Ovary (tissue), 9 donors: ENCODE results near the gene RRP8. TPM values are rescaled to one million over a fixed set of nuclear protein-coding genes. Genes with fewer than 3 reads are reported as not detected.

Experiments used
- DNase-seq, 5 donors: peaks; one replicate each; pipeline ENCODE4 v3.0.0-alpha.2; 2019 to 2020
- H3K27ac ChIP-seq, 2 donors: fragments of 200-600 bp; one replicate each; pipeline versions ENCODE4 v1.5.1 to v1.8.0; 2019 to 2022
- H3K27me3 ChIP-seq: fragments of 200-600 bp; one replicate; pipeline ENCODE4 v1.8.0; 2022
- H3K36me3 ChIP-seq: fragments of 200-600 bp; sonication (generic); one replicate; pipeline ENCODE4 v1.5.1; 2019
- H3K4me1 ChIP-seq: one replicate; pipeline ENCODE4 v1.8.1; 2013; ENCODE audit warnings: mild to moderate bottlenecking, moderate library complexity; ENCODE audit not compliant: insufficient read depth
- H3K4me3 ChIP-seq: fragments of 200-600 bp; sonication (generic); one replicate; pipeline ENCODE4 v1.5.1; 2017
- H3K9me3 ChIP-seq, 2 donors: fragments of 200-600 bp in 1 of 2; sonication (generic) in 1 of 2; one replicate each; pipeline versions ENCODE4 v1.5.1 to v1.8.1; 2013 to 2019; ENCODE audit warnings: mild to moderate bottlenecking in 1 of 2, moderate library complexity in 1 of 2
- CTCF ChIP-seq, 3 donors: fragments of 450-650 bp in 2 of 3; fragments of 200-600 bp in 1 of 3; IDR thresholded peaks; one replicate each; pipeline versions ENCODE4 v1.5.1 to v1.8.0; 2016 to 2022; ENCODE audit warnings: antibody characterized with exemption in 3 of 3, mild to moderate bottlenecking in 1 of 3
- POLR2A ChIP-seq: fragments of 450-650 bp; IDR thresholded peaks from one replicate; pipeline ENCODE4 v1.6.1; 2017; ENCODE audit warnings: antibody characterized with exemption, mild to moderate bottlenecking, moderate library complexity
- WGBS, 3 donors: extraction: QIAGEN DNeasy Blood & Tissue Kit in 1 of 3; methylation state at CpG; one replicate each; pipeline versions ENCODE4 v1.1.5 to v1.1.7; 2013 to 2017; 5-methylcytosine and 5-hydroxymethylcytosine counted together
- intact Hi-C, 4 donors: fragments of 100-400 bp; cut with DNase I; formaldehyde crosslinking; loops; one replicate each; pipeline versions ENCODE4 v1.11.0 to v1.15.1; 2022 to 2023
- polyA plus RNA-seq, 2 donors: library from polyadenylated mRNA; stranded (reverse); fragments of 200-250 nt in 1 of 2; fragments of 350-450 nt in 1 of 2; fragmentation: Illumina TruSeq in 1 of 2; extraction: RNeasy Lipid Tissue Mini Kit (QIAGEN cat#74804) in 1 of 2; gene quantifications; one replicate each; pipeline ENCODE4 v1.2.3, GENCODE V29; 2013 to 2014
- total RNA-seq, 7 donors: library from RNA; depleted of rRNA in 2 of 7; stranded (reverse); fragments of >200 nt in 2 of 7; fragmentation: NEBNext Ultra II Directional in 3 of 7; extraction: Animal tissue kit (Norgen Biotek cat#: 25700) in 3 of 7; gene quantifications; one replicate each; pipeline versions ENCODE4 v1.1.0 to v1.2.4, GENCODE V29; 2016 to 2023
- donor health status: DM: no; HTN: no; CAD: no; lungs with moderate emphysema.
- donor health status: DM: no; HTN: no; CAD: no.
- donor health status: Bipolar disorder and iron deficiency.
- donor health status: DM: yes; HTN: yes; CAD: no.
- donor health status: DM: no; HTN: no; CAD: no.
- donor health status: DM: yes; HTN: yes; CAD: no.

Gene RRP8
- total and polyA plus RNA-seq, 9 donors = 8.2 to 32.7 (median 17.1) TPM

- no peak overlapping the region for H3K27ac ChIP-seq
- no peaks in the 10 kb centered on the region for H3K36me3 ChIP-seq
- H3K4me3 ChIP-seq = no peak overlapping the region
- no peaks in the 10 kb centered on the region for H3K9me3 ChIP-seq
- WGBS, 3 donors = 96% methylated on average over 14 of the region's 14 CpGs
- no peak for DNase-seq
- H3K4me1 ChIP-seq = no peaks in the 10 kb centered on the region
- no peaks in the 10 kb centered on the region for H3K27me3 ChIP-seq
- intact Hi-C loops = no loop called here
- no peak for TF ChIP-seq POLR2A
- no peak for TF ChIP-seq CTCF (IDR thresholded peaks at IDR 0.05)
Measured at GRCh38 chr11:6545917-6546605, 57.4 kb downstream of the RRP8 start.

Other genes starting within 250 kb of the RRP8 start
- 10 to 100 TPM; 12.9 to 35.4 (median 30.7) TPM for gene SMPD1, start 213.1 kb downstream of the RRP8 start, total RNA-seq
- gene SMPD1, start 213.1 kb downstream of the RRP8 start, polyA plus RNA-seq = 10 to 100 TPM; 16.8 to 50.5 TPM
- 10 to 100 TPM; 50.1 to 90.9 (median 60.4) TPM for gene APBB1, start 184.5 kb downstream of the RRP8 start, total RNA-seq
- gene APBB1, start 184.5 kb downstream of the RRP8 start, polyA plus RNA-seq = 10 to 100 TPM; 34.1 to 57.7 TPM
- 1 to 10 TPM in 5 of 7 donors, under 1 TPM in 2; 0.46 to 4.1 (median 2.4) TPM for gene HPX, start 162.6 kb downstream of the RRP8 start, total RNA-seq
- 1 to 10 TPM in 1 of 2 donors, under 1 TPM in 1; 0.48 to 1.1 TPM for gene HPX, start 162.6 kb downstream of the RRP8 start, polyA plus RNA-seq
- 10 to 100 TPM in 6 of 7 donors, 1 to 10 TPM in 1; 9.7 to 27.4 (median 19.7) TPM for gene TRIM3, start 129.7 kb downstream of the RRP8 start, total RNA-seq
- gene TRIM3, start 129.7 kb downstream of the RRP8 start, polyA plus RNA-seq = 10 to 100 TPM; 13.6 to 14.7 TPM
- 10 to 100 TPM; 43.6 to 70.4 (median 49.5) TPM for gene ARFIP2, start 122.3 kb downstream of the RRP8 start, total RNA-seq
- gene ARFIP2, start 122.3 kb downstream of the RRP8 start, polyA plus RNA-seq = 10 to 100 TPM; 35.8 to 37.8 TPM
- gene TIMM10B, start 122.1 kb downstream of the RRP8 start, total RNA-seq = 10 to 100 TPM; 21.8 to 64.7 (median 38.4) TPM
- gene TIMM10B, start 122.1 kb downstream of the RRP8 start, polyA plus RNA-seq = 10 to 100 TPM; 19.4 to 52.1 TPM
- 10 to 100 TPM in 3 of 7 donors, 1 to 10 TPM in 4; 7.5 to 27.6 (median 9.3) TPM for gene DNHD1, start 106.3 kb downstream of the RRP8 start, total RNA-seq
- 1 to 10 TPM; 4.0 to 4.5 TPM for gene DNHD1, start 106.3 kb downstream of the RRP8 start, polyA plus RNA-seq
- gene ILK, start 158 bp upstream of the RRP8 start, total RNA-seq = 100 to 1,000 TPM in 5 of 7 donors, 10 to 100 TPM in 2; 79.8 to 222 (median 140) TPM
- gene ILK, start 158 bp upstream of the RRP8 start, polyA plus RNA-seq = 100 to 1,000 TPM; 126 to 337 TPM
- 100 to 1,000 TPM in 2 of 7 donors, 10 to 100 TPM in 5; 45.1 to 109 (median 76.8) TPM for gene TAF10, start 8.6 kb upstream of the RRP8 start, total RNA-seq
- 100 to 1,000 TPM in 1 of 2 donors, 10 to 100 TPM in 1; 40.0 to 183 TPM for gene TAF10, start 8.6 kb upstream of the RRP8 start, polyA plus RNA-seq
- 10 to 100 TPM; 21.0 to 71.8 (median 58.2) TPM for gene TPP1, start 15.8 kb upstream of the RRP8 start, total RNA-seq
- gene TPP1, start 15.8 kb upstream of the RRP8 start, polyA plus RNA-seq = 100 to 1,000 TPM in 1 of 2 donors, 10 to 100 TPM in 1; 40.5 to 360 TPM
- gene DCHS1, start 52.2 kb upstream of the RRP8 start, total RNA-seq = 10 to 100 TPM; 14.8 to 36.8 (median 23.0) TPM
- 10 to 100 TPM in 1 of 2 donors, 1 to 10 TPM in 1; 5.2 to 20.2 TPM for gene DCHS1, start 52.2 kb upstream of the RRP8 start, polyA plus RNA-seq
- 10 to 100 TPM; 23.0 to 37.9 (median 30.7) TPM for gene MRPL17, start 79.7 kb upstream of the RRP8 start, total RNA-seq
- gene MRPL17, start 79.7 kb upstream of the RRP8 start, polyA plus RNA-seq = 10 to 100 TPM; 28.2 to 30.1 TPM
- under 1 TPM in 4 of 7 donors, not detected in 3; under 0.01 to 0.17 (median 0.05) TPM for gene OR2AG2, start 168.4 kb upstream of the RRP8 start, total RNA-seq
- gene OR2AG2, start 168.4 kb upstream of the RRP8 start, polyA plus RNA-seq = under 1 TPM in 1 of 2 donors, not detected in 1; 0.03 TPM
- not detected for gene OR2AG1, start 179.4 kb upstream of the RRP8 start, total RNA-seq
- gene OR2AG1, start 179.4 kb upstream of the RRP8 start, polyA plus RNA-seq = not detected
- gene OR6A2, start 196.1 kb upstream of the RRP8 start, total RNA-seq = under 1 TPM in 5 of 7 donors, not detected in 2; 0.17 to 0.46 (median 0.20) TPM
- not detected for gene OR6A2, start 196.1 kb upstream of the RRP8 start, polyA plus RNA-seq
- gene OR10A5, start 242.1 kb upstream of the RRP8 start, total RNA-seq = not detected
- gene OR10A5, start 242.1 kb upstream of the RRP8 start, polyA plus RNA-seq = not detected